ENCODE data around the gene SH3BGR. TPM values are rescaled to one million over a fixed set of nuclear protein-coding genes. Genes with fewer than 3 reads are reported as not detected.

Gene SH3BGR
- total and polyA plus RNA-seq, 2 donors (not counting 3 experiments of a cell fraction or from before 2014, with no cell fraction given): 1.1 TPM; not detected in 1

DNA sequence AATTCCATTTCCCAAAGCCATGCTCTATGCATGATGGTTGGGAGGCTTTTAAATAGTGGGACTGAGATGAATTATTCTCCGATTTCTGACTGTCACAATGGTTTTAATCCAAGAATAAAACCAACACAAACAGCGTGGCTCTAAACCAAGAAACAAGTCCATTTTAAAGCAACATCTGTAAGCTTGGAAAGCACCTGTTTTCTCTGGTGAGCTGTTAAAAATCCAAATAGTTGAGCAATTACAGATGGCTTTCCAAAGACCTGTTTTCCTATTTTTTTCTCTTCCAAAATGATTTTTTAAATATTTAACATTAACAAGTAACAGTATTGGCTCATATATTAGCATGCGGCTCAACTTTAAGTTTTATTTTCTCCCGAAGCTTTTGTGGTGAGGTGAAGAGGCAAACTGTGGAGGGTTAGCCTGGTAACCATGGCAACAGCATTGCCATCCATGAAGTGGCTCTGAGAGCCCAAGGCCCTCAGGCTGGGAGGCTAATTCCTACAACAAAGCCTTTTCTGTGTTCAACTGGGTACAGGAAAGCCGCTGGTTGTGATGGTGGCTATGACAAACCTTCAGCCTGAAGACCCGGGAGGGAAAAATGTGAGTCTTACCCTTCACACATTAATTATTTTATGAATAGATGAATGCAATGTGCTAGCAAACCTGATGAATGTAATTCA is 104.3 kb downstream of the SH3BGR start:
- intact Hi-C loops (cut with micrococcal nuclease) (no loop called here), dilution Hi-C loops (cut with MboI; ENCODE audit: extremely low pct_ligation_motif_present, low sequenced_read_pairs) (no loop called here)
- Histone ChIP-seq H3K9me3 (replicated peaks; ENCODE audit: control insufficient read depth, insufficient read depth, low read length) (no peaks in the 10 kb centered on the region), H3K9me1 (replicated peaks; ENCODE audit: control insufficient read depth, extremely low read depth, insufficient read depth, low read length) (no peaks in the 10 kb centered on the region), H3K4me2 (ENCODE audit: insufficient read depth, low read length) (no peak overlapping the region), H4K20me1 (replicated peaks; ENCODE audit: control insufficient read depth, extremely low read depth, insufficient read depth, low read length) (no peaks in the 10 kb centered on the region), H3K79me2 (ENCODE audit: control insufficient read depth, insufficient read depth, low read length) (no peaks in the 10 kb centered on the region), H3K36me3 (ENCODE audit: control insufficient read depth in 2 of 2, extremely low read depth in 1 of 2, insufficient read depth in 2 of 2, low read length in 2 of 2) (no peaks in the 10 kb centered on the region), H3K4me3 (replicated peaks in 1 of 3; ENCODE audit: insufficient read depth in 1 of 3, low read depth in 1 of 3, low read length in 3 of 3) (no peak overlapping the region), H3K4me1 (ENCODE audit: control insufficient read depth, extremely low read depth, insufficient read depth, low read length) (no peaks in the 10 kb centered on the region), H3K9ac (replicated peaks; ENCODE audit: extremely low read depth, insufficient read depth, low read length) (no peak overlapping the region), H3K27ac (ENCODE audit: insufficient read depth, low read depth, low read length) (no peak overlapping the region), H2AFZ (ENCODE audit: low read depth, low read length) (no peak overlapping the region), H3K27me3 (ENCODE audit: control insufficient read depth in 2 of 2, insufficient read depth in 2 of 2, low read length in 2 of 2) (no peaks in the 10 kb centered on the region)
- DNase-seq (ENCODE audit: low read depth, low spot score) (no peak), FAIRE-seq (no peak)
- POLR2A ChIA-PET: no interaction called here
- BruUV-seq (replicated peaks): no TSS peak
- no peak for TF ChIP-seq POLR2A (IDR thresholded peaks at IDR 0.05; ENCODE audit: low read depth, low read length)
- CTCF ChIA-PET: no interaction called here

DNA sequence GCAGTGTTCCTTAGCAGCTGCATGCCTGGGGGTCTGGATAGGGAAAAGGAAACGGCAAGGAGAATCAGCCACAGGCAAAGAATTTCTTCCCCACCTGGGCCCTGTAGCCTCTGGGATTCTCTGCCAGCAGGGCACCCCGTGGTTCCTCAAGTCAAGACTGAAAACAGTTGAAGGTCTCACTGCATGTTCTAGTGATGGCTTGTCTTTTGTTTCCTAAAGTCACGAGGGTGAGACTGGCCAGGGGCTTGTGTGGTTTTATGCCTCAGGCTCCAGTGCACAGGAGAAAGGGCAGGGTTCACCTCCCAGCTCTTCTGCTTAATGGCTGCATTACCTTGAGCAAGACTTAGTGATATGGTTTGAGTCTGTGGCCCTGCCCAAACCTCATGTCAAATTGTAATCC is 107.7 kb downstream of the SH3BGR start:
- no peaks in the 10 kb centered on the region for H3K79me2 ChIP-seq (ENCODE audit: control insufficient read depth, insufficient read depth, low read length)
- CTCF ChIA-PET: no interaction called here
- H3K9me3 ChIP-seq (replicated peaks; ENCODE audit: control insufficient read depth, insufficient read depth, low read length): no peaks in the 10 kb centered on the region
- FAIRE-seq: no peak
- H3K27me3 ChIP-seq (ENCODE audit: control insufficient read depth in 2 of 2, insufficient read depth in 2 of 2, low read length in 2 of 2): no peaks in the 10 kb centered on the region
- H3K36me3 ChIP-seq (ENCODE audit: control insufficient read depth in 2 of 2, extremely low read depth in 1 of 2, insufficient read depth in 2 of 2, low read length in 2 of 2): no peaks in the 10 kb centered on the region
- H2AFZ ChIP-seq (ENCODE audit: low read depth, low read length): no peak overlapping the region
- H3K4me1 ChIP-seq (ENCODE audit: control insufficient read depth, extremely low read depth, insufficient read depth, low read length): no peaks in the 10 kb centered on the region
- POLR2A ChIA-PET: no interaction called here
- no peak overlapping the region for H3K9ac ChIP-seq (replicated peaks; ENCODE audit: extremely low read depth, insufficient read depth, low read length)
- no TSS peak for BruUV-seq (replicated peaks)
- no peak overlapping the region for H3K4me2 ChIP-seq (ENCODE audit: insufficient read depth, low read length)
- H3K9me1 ChIP-seq (replicated peaks; ENCODE audit: control insufficient read depth, extremely low read depth, insufficient read depth, low read length): no peaks in the 10 kb centered on the region
- no peaks in the 10 kb centered on the region for H4K20me1 ChIP-seq (replicated peaks; ENCODE audit: control insufficient read depth, extremely low read depth, insufficient read depth, low read length)
- TF ChIP-seq, protein P1, sequence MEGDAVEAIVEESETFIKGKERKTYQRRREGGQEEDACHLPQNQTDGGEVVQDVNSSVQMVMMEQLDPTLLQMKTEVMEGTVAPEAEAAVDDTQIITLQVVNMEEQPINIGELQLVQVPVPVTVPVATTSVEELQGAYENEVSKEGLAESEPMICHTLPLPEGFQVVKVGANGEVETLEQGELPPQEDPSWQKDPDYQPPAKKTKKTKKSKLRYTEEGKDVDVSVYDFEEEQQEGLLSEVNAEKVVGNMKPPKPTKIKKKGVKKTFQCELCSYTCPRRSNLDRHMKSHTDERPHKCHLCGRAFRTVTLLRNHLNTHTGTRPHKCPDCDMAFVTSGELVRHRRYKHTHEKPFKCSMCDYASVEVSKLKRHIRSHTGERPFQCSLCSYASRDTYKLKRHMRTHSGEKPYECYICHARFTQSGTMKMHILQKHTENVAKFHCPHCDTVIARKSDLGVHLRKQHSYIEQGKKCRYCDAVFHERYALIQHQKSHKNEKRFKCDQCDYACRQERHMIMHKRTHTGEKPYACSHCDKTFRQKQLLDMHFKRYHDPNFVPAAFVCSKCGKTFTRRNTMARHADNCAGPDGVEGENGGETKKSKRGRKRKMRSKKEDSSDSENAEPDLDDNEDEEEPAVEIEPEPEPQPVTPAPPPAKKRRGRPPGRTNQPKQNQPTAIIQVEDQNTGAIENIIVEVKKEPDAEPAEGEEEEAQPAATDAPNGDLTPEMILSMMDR (IDR thresholded peaks at IDR 0.05; ENCODE audit: extremely low read depth in 1 of 2, insufficient read depth in 1 of 2, low read depth in 1 of 2, low read length in 2 of 2): no peak
- TF ChIP-seq POLR2AphosphoS5 (IDR thresholded peaks at IDR 0.05; ENCODE audit: insufficient read depth, low read depth, low read length) (no peak), JUN (IDR thresholded peaks at IDR 0.05; ENCODE audit: borderline replicate concordance, insufficient read depth, insufficient read length, low read depth) (no peak), FOS (IDR thresholded peaks at IDR 0.05; ENCODE audit: borderline replicate concordance, insufficient read depth, low read length) (no peak), MYC (IDR thresholded peaks at IDR 0.05; ENCODE audit: low read depth, low read length) (no peak), GATA2 (IDR thresholded peaks at IDR 0.05; ENCODE audit: insufficient read depth, insufficient read length, low read depth, low read length) (no peak), MAX (IDR thresholded peaks at IDR 0.05; ENCODE audit: insufficient read depth, insufficient read length) (no peak), EZH2 (IDR thresholded peaks at IDR 0.05; ENCODE audit: borderline replicate concordance, low read depth, low read length, severe bottlenecking) (no peak), POLR2A (IDR thresholded peaks at IDR 0.05; ENCODE audit: low read depth, low read length) (no peak)
- no peak overlapping the region for H3K27ac ChIP-seq (ENCODE audit: insufficient read depth, low read depth, low read length)
- dilution Hi-C loops (cut with MboI; ENCODE audit: extremely low pct_ligation_motif_present, low sequenced_read_pairs): no loop called here
- intact Hi-C loops (cut with micrococcal nuclease): no loop called here
- no peak overlapping the region for H3K4me3 ChIP-seq (replicated peaks in 1 of 3; ENCODE audit: insufficient read depth in 1 of 3, low read depth in 1 of 3, low read length in 3 of 3)
- DNase-seq (ENCODE audit: low read depth, low spot score): no peak

All from endothelial cell of umbilical vein (primary cell).